Prostate gland (tissue), 2 donors: Measurements from ENCODE around the gene CEBPB. TPM values are rescaled to one million over a fixed set of nuclear protein-coding genes. Genes with fewer than 3 reads are reported as not detected.

Source experiments
- DNase-seq: peaks from one replicate; pipeline ENCODE4 v3.0.0-alpha.2; 2019; ENCODE audit warnings: low spot score
- H3K27ac ChIP-seq, 2 donors: fragments of 200-600 bp; sonication (generic); 2 replicates each; pipeline ENCODE4 v1.5.1; 2017 to 2019
- H3K27me3 ChIP-seq: fragments of 200-600 bp; sonication (generic); replicated peaks from 2 replicates; pipeline ENCODE4 v1.5.1; 2019; ENCODE audit not compliant: insufficient read depth
- H3K36me3 ChIP-seq, 2 donors: fragments of 200-600 bp; sonication (generic); 1 replicate in 1 of 2; 2 replicates in 1 of 2; pipeline versions ENCODE4 v1.5.1 to v1.8.1; 2017 to 2019
- H3K4me1 ChIP-seq: fragments of 200-600 bp; sonication (generic); replicated peaks from 2 replicates; pipeline ENCODE4 v1.5.1; 2019
- H3K4me3 ChIP-seq, 2 donors: fragments of 200-600 bp; sonication (generic); 2 replicates each; pipeline ENCODE4 v1.5.1; 2017 to 2019
- H3K9me3 ChIP-seq: fragments of 200-600 bp; sonication (generic); 2 replicates; pipeline ENCODE4 v1.5.1; 2017
- CTCF ChIP-seq, 4 experiments: fragments of 200-600 bp in 2 of 4; fragments of 450-650 bp in 2 of 4; sonication (generic) in 2 of 4; IDR thresholded peaks; 1 replicate in 3 of 4; 2 replicates in 1 of 4; pipeline ENCODE4 v1.5.1; 2016 to 2019; ENCODE audit warnings: antibody characterized with exemption in 4 of 4, mild to moderate bottlenecking in 2 of 4, moderate library complexity in 2 of 4
- POLR2A ChIP-seq: fragments of 450-650 bp; IDR thresholded peaks from one replicate; pipeline ENCODE4 v1.6.1; 2016; ENCODE audit warnings: antibody characterized with exemption, mild to moderate bottlenecking
- POLR2AphosphoS5 ChIP-seq: sonication (generic); formaldehyde crosslinking; IDR thresholded peaks from one replicate; pipeline ENCODE4 v1.6.1; 2017; ENCODE audit warnings: antibody characterized with exemption
- WGBS: methylation state at CpG from one replicate; pipeline ENCODE4 v1.1.5; 2018; 5-methylcytosine and 5-hydroxymethylcytosine counted together
- intact Hi-C: fragments of 100-400 bp; cut with DNase I; formaldehyde crosslinking; loops from one replicate; pipeline ENCODE4 v1.14.2; 2022
- total RNA-seq, 2 donors: library from RNA; depleted of rRNA; stranded (reverse); fragments of >200 nt; gene quantifications; one replicate each; pipeline ENCODE4 v1.1.0, GENCODE V29; 2016

The CEBPB gene
- total RNA-seq, 2 donors from 2014 or later: 72.8 to 77.2 TPM

GRCh38 chr20:50196248-50196647, 5.6 kb downstream of the CEBPB start:
- DNase-seq: no peak
- 83% methylated on average over 4 of the region's 4 CpGs for WGBS
- Histone ChIP-seq H3K4me1 (no peaks in the 10 kb centered on the region), H3K4me3 (no peak overlapping the region), H3K27me3 (no peaks in the 10 kb centered on the region), H3K9me3 (no peaks in the 10 kb centered on the region), H3K27ac (no peak overlapping the region), H3K36me3 (no peaks in the 10 kb centered on the region)
- intact Hi-C loops: no loop called here
- TF ChIP-seq CTCF (IDR thresholded peaks at IDR 0.05) (no peak), POLR2AphosphoS5 (no peak), POLR2A (no peak)

DNA sequence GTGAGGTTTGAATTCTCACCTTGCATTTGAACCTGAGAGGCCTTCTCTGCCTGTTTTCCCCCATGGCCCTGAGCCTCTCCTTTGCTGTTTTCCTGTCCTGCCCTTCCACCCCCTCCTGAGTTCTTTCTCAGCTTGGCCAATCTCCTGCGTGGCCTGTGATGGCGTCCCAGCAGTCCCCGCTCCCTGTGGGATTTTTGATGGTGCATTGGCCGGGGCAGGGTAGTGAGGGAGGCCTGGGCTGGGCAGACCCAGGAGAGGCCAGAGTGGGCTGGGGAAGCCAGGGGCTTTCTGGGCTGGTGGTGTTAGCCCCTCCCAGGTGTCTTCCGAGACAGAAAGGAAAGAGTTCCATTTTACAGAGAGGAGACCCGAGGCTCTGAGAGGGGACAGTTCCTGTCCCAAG, 6.3 kb downstream of the CEBPB start:
- H3K27me3 ChIP-seq: no peaks in the 10 kb centered on the region
- DNase-seq: no peak
- no peaks in the 10 kb centered on the region for H3K4me1 ChIP-seq
- 93% methylated on average over 6 of the region's 6 CpGs for WGBS
- intact Hi-C loops: no loop called here
- no peaks in the 10 kb centered on the region for H3K36me3 ChIP-seq
- H3K4me3 ChIP-seq: no peak overlapping the region
- H3K27ac ChIP-seq: no peak overlapping the region
- TF ChIP-seq POLR2A (no peak), CTCF (IDR thresholded peaks at IDR 0.05) (no peak), POLR2AphosphoS5 (no peak)
- H3K9me3 ChIP-seq: no peaks in the 10 kb centered on the region

- TF ChIP-seq POLR2A: no peak
- TF ChIP-seq CTCF (IDR thresholded peaks at IDR 0.05): no peak
- TF ChIP-seq POLR2AphosphoS5: no peak
- DNase-seq: no peak
These were observed 7.0 kb downstream of the CEBPB start for GRCh38 chr20:50197463-50198179.

DNA sequence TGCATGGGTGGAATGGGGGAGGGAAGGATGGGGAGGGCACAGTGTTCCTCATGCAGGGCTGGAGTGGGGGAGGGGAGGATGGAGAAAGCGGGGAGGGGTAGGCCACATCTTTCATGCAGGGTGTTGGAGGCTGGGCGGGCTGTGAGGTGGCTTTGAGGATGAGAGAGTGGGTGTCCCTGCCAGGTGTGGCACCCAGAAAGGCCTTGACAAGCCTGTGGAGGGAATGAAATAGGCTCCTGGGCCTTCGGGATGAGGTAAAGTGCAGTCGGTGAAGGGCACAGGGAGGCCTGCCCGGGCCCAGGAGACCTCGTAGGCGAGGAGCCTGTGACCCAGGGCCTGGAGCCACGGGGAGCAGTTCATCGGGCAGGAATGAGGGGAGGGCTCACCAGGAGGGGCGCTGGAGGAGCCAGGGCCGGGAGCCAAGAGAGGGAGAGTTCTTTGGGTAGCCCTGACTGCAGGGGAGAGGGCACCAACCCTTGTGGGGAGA, 7.6 kb downstream of the CEBPB start:
- DNase-seq: no peak
- Histone ChIP-seq H3K4me3 (no peak overlapping the region), H3K36me3 (no peaks in the 10 kb centered on the region), H3K27ac (no peak overlapping the region), H3K9me3 (no peaks in the 10 kb centered on the region), H3K27me3 (no peaks in the 10 kb centered on the region), H3K4me1 (no peaks in the 10 kb centered on the region)
- WGBS: 52% methylated on average over 11 of the region's 11 CpGs
- TF ChIP-seq POLR2AphosphoS5 (no peak), POLR2A (no peak), CTCF (IDR thresholded peaks at IDR 0.05) (no peak)
- intact Hi-C loops: no loop called here

More at GRCh38 chr20:50197463-50198179, 7.0 kb downstream of the CEBPB start:
- H3K4me3 ChIP-seq: no peak overlapping the region
- no peaks in the 10 kb centered on the region for H3K36me3 ChIP-seq
- no peaks in the 10 kb centered on the region for H3K27me3 ChIP-seq
- no peaks in the 10 kb centered on the region for H3K4me1 ChIP-seq
- intact Hi-C loops: no loop called here
- WGBS: 77% methylated on average over 10 of the region's 10 CpGs
- H3K9me3 ChIP-seq: no peaks in the 10 kb centered on the region
- H3K27ac ChIP-seq: no peak overlapping the region

GRCh38 chr20:50198716-50199115, 8.1 kb downstream of the CEBPB start:
- TF ChIP-seq CTCF (IDR thresholded peaks at IDR 0.05): no peak
- no peak for TF ChIP-seq POLR2A
- TF ChIP-seq POLR2AphosphoS5: no peak
- no peak overlapping the region for H3K27ac ChIP-seq
- intact Hi-C loops: no loop called here
- no peaks in the 10 kb centered on the region for H3K27me3 ChIP-seq
- no peaks in the 10 kb centered on the region for H3K36me3 ChIP-seq
- WGBS: 92% methylated on average over 1 of the region's 1 CpG
- no peak for DNase-seq
- H3K4me3 ChIP-seq: no peak overlapping the region
- no peaks in the 10 kb centered on the region for H3K4me1 ChIP-seq
- H3K9me3 ChIP-seq: no peaks in the 10 kb centered on the region
